ENCODE data around the gene CAMTA2.
"Not testable (repeated sequence)": the region's sequence is repeated elsewhere in the genome, so short reads cannot be mapped to it uniquely, and the experiment has no call there.

CAMTA2 gene

DNA sequence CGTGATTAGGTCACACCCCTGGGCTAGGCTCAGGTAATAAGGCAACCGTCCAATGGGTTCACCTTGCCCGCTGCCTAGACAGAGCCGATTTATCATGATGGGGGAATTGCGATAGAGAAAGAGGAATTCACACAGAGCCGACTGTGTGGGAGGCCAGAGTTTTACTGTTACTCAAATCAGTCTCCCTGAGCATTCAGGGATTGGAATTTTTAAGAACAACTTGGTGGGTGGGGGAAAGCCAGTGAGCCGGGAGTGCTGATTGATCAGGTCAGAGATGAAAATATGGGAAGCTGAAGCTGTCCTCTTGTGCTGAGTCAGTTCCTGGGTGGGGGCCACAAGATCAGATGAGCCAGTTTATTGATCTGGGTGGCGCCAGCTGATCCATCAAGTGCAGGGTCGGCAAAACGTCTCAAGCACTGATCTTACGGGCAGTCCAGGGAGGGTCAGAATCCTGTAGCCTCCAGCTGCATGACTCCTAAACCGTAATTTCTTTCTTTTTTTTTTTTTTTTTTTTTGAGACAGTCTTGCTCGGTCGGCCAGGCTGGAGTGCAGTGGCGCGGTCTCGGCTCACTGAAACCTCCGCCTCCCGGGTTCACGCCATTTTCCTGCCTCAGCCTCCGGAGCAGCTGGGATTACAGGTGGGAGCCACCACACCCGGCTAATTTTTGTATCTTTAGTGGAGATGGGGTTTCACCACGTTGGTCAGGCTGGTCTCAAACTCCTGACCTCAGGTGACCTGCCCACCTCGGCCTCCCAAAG is 60.7 kb downstream of the CAMTA2 start:
- DNase-seq, result not testable (repeated sequence)

DNA sequence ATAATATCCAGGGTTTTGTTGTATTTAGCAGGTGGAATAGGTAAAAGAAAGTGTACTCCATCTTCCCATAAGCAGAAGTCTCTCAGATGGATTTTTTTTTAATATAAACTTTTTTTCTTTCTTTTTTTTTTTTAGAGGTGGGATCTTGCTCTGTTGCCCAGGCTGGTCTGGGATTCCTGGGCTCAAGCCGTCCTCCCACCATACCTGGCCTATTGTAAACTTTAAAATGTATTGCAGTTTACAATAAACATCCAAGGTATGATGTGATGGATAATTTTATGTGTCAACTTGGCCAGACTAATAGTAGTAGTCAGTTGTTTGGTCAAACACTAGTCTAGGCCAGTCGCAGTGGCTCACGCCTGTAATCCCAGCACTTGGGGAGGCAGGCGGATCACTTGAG is 66.2 kb downstream of the CAMTA2 start:
- no peak for DNase-seq

- DNase-seq, result no peak
These were observed 67.0 kb downstream of the CAMTA2 start for GRCh38 chr17:4920351-4921048.

GRCh38 chr17:4919511-4920047 is 67.9 kb downstream of the CAMTA2 start:
- no peak for DNase-seq
